Measurements from ENCODE around the gene NES. TPM values are rescaled to one million over a fixed set of nuclear protein-coding genes. Genes with fewer than 3 reads are reported as not detected.

Gene NES
- total RNA-seq, 1 experiment from 2014 or later, result 168 TPM

DNA sequence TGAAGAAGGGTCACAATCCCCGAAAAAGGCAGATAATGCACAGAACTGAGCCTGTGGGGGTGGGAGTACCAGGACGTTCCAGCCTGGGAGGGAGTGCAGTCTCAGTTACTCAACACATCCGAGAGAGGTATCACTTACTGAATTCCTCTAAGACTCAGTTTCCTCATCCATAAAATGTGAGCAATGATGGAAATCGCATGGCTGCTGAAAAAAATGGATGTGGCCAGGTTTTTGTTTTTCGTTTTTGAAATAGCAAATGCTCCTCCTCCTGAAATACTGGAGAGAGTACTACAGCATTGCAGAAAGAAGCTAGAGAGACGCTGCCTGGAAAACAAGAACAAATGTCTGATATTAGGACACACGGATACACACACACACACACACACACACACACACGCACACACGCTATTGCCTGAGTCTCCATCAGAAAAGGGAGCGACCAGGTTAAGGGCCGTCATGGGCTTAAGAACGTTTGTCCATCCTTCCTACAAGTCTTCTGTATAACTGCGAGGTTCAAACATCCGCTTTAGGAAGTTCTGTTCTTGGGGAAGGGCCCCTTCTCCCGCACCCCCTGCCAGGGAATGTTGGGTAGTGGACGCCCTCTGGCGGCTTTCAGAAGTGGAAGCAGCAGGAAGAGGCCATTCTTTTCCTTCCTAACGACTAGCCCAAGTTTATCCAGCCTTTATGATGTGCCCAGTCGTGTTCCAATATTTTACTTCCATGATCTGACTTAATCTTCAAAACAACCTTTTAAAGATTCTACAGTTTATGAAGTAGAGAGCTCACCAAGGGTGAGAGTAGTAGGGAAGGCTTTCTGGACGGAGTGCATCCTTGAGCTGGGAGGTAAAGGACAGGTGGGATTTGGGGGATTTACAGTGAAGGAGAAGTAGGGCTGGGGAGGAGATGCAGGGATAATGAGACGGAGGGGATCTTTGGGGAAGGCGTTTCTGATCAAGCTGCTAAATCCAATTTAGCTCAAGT is 699 bp upstream of the NES start:
- DNase-seq, result peak; percentile 81
- H2AFZ ChIP-seq (ENCODE audit: low read length), result no peak overlapping the region
- H3K4me2 ChIP-seq (ENCODE audit: insufficient read depth, insufficient read length, low read length), result peak overlapping the region; percentile 58
- no peak overlapping the region for H2BK12ac ChIP-seq (ENCODE audit: insufficient read length, low read depth, low read length)
- H3K4me1 ChIP-seq (ENCODE audit: insufficient read depth, low read length), result peaks cover 19% of the 10 kb centered on the region; the same call in 1 of the 2 replicates
- H3K79me1 ChIP-seq (ENCODE audit: insufficient read depth, low read depth, low read length, poor library complexity, severe bottlenecking), result peaks cover 4% of the 10 kb centered on the region
- H3K9me3 ChIP-seq (ENCODE audit: control insufficient read depth, low read depth, low read length), result no peaks in the 10 kb centered on the region
- H3K27ac ChIP-seq (ENCODE audit: insufficient read length, low read depth, low read length), result no peak overlapping the region
- H3T11ph ChIP-seq (ENCODE audit: low read length), result no peak overlapping the region
- no CpG with 5 or more reads among the region's 22 CpGs for WGBS (ENCODE audit: extremely low coverage, insufficient read length, low lambda C conversion rate)
- peaks cover 16 to 28% (median 17%) of the 10 kb centered on the region in 3 experiments for H3K36me3 Mint-ChIP-seq (ENCODE audit: insufficient read depth in 1 of 3, low read depth in 3 of 3)
- no peak overlapping the region for H2AK5ac ChIP-seq (ENCODE audit: insufficient read length, low read length)
- H3K27me3 Mint-ChIP-seq (ENCODE audit: low read depth), result peaks cover 34% of the 10 kb centered on the region
- H4K91ac ChIP-seq (ENCODE audit: insufficient read length, low read depth, low read length), result no peak overlapping the region
- peak overlapping the region; percentile 86 to 91 for H3K4me3 Mint-ChIP-seq
- H3K9me3 Mint-ChIP-seq, result peaks cover 0 to 3% of the 10 kb centered on the region in 2 experiments; a peak in 1 of 5 replicates
- no peak overlapping the region for H3K56ac ChIP-seq (ENCODE audit: insufficient read length, low read depth, low read length)
- no peak overlapping the region for H3K9ac ChIP-seq (ENCODE audit: extremely low read depth, insufficient read length, low read length)
- no peaks in the 10 kb centered on the region for H4K20me1 ChIP-seq (ENCODE audit: control insufficient read depth, insufficient read depth, insufficient read length)
- no peak overlapping the region for H3K23ac ChIP-seq (ENCODE audit: insufficient read length, low read depth, low read length)
- no peak overlapping the region for H3K18ac ChIP-seq (ENCODE audit: insufficient read length, low read depth, low read length)
- no peak overlapping the region for H2BK15ac ChIP-seq (ENCODE audit: low read depth, low read length)
- no peaks in the 10 kb centered on the region for H3K27me3 ChIP-seq (ENCODE audit: insufficient read depth, low read length)
- H3K4me1 Mint-ChIP-seq, result peaks cover 49 to 59% of the 10 kb centered on the region in 2 experiments
- H2BK5ac ChIP-seq (ENCODE audit: insufficient read length, low read length), result no peak overlapping the region
- peaks cover 12% of the 10 kb centered on the region for H3K23me2 ChIP-seq (ENCODE audit: insufficient read length, low read depth, low read length, poor library complexity, severe bottlenecking)
- no peak overlapping the region for H2BK20ac ChIP-seq (ENCODE audit: low read depth, low read length, poor library complexity, severe bottlenecking)
- no peak overlapping the region for H2BK120ac ChIP-seq (ENCODE audit: low read depth, low read length, poor library complexity, severe bottlenecking)
- peak overlapping the region; percentile 79 to 95 (median 82); a peak in 5 of 7 replicates for H3K27ac Mint-ChIP-seq
- TF ChIP-seq, protein P1, sequence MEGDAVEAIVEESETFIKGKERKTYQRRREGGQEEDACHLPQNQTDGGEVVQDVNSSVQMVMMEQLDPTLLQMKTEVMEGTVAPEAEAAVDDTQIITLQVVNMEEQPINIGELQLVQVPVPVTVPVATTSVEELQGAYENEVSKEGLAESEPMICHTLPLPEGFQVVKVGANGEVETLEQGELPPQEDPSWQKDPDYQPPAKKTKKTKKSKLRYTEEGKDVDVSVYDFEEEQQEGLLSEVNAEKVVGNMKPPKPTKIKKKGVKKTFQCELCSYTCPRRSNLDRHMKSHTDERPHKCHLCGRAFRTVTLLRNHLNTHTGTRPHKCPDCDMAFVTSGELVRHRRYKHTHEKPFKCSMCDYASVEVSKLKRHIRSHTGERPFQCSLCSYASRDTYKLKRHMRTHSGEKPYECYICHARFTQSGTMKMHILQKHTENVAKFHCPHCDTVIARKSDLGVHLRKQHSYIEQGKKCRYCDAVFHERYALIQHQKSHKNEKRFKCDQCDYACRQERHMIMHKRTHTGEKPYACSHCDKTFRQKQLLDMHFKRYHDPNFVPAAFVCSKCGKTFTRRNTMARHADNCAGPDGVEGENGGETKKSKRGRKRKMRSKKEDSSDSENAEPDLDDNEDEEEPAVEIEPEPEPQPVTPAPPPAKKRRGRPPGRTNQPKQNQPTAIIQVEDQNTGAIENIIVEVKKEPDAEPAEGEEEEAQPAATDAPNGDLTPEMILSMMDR (conservative IDR thresholded peaks at IDR 0.05), result peak; percentile 89
- no peak overlapping the region for H4K8ac ChIP-seq (replicated peaks; ENCODE audit: insufficient read length, low read depth, low read length)
- H3K14ac ChIP-seq (ENCODE audit: insufficient read depth, low read length), result no peak overlapping the region
- H4K5ac ChIP-seq (ENCODE audit: insufficient read length, low read depth, low read length), result no peak overlapping the region
- peaks cover 4% of the 10 kb centered on the region; the same call in 1 of the 2 replicates for H3K79me2 ChIP-seq (ENCODE audit: insufficient read depth, low read length)
- H3K4ac ChIP-seq (ENCODE audit: low read depth, low read length), result no peak overlapping the region

Measured in H9 (cell line).